K562 (cell line): ENCODE results near the gene CACNG3. TPM values are rescaled to one million over a fixed set of nuclear protein-coding genes. Genes with fewer than 3 reads are reported as not detected.

Experiments
- AFF4 ChIP-seq: sonication (generic); formaldehyde crosslinking; IDR thresholded peaks from 2 replicates; pipeline ENCODE4 v1.8.0; 2023; ENCODE audit warnings: mild to moderate bottlenecking, missing genetic modification reagents
- BMI1 ChIP-seq: fragments of 150-350 bp; IDR thresholded peaks from 2 replicates; pipeline ENCODE4 v1.6.1; 2014; ENCODE audit warnings: low read length
- MECOM ChIP-seq: fragments of 250-450 bp; sonication (Bioruptor Pico); IDR thresholded peaks from 2 replicates; pipeline ENCODE4 v1.8.0; 2022; ENCODE audit warnings: inconsistent platforms
- NCOA1 ChIP-seq: fragments of 450-650 bp; IDR thresholded peaks from 2 replicates; pipeline ENCODE4 v1.6.1; 2016; ENCODE audit warnings: low read depth
- NR4A1 ChIP-seq, 2 experiments: fragments of 250-450 bp in 1 of 2; fragments of 450-650 bp in 1 of 2; sonication (Bioruptor Pico) in 1 of 2; IDR thresholded peaks; 2 replicates each; pipeline versions ENCODE4 v1.4.0 to v1.6.1; 2016 to 2020; ENCODE audit warnings: mild to moderate bottlenecking in 2 of 2, missing compliant biosample characterization in 1 of 2, missing genetic modification characterization in 1 of 2, moderate library complexity in 1 of 2
- RBFOX2 ChIP-seq: fragments of 200-400 bp; formaldehyde crosslinking; IDR thresholded peaks from 2 replicates; pipeline ENCODE4 v1.6.1; 2017; ENCODE audit warnings: low read depth, mild to moderate bottlenecking, low read length, moderate library complexity
- RBM14 ChIP-seq: fragments of 200-400 bp; formaldehyde crosslinking; IDR thresholded peaks from 2 replicates; pipeline ENCODE4 v1.6.1; 2018; ENCODE audit warnings: low read depth, mild to moderate bottlenecking, low read length, moderate library complexity, borderline replicate concordance; ENCODE audit not compliant: insufficient read depth
- SNIP1 ChIP-seq: fragments of 450-650 bp; IDR thresholded peaks from 2 replicates; pipeline ENCODE4 v1.7.1; 2017; ENCODE audit warnings: low read depth, mild to moderate bottlenecking
- TCF3 ChIP-seq: sonication (generic); formaldehyde crosslinking; IDR thresholded peaks from 2 replicates; pipeline ENCODE4 v1.4.0; 2020; ENCODE audit warnings: mild to moderate bottlenecking, missing genetic modification reagents
- ZFX ChIP-seq: sonication (generic); formaldehyde crosslinking; IDR thresholded peaks from 2 replicates; pipeline ENCODE4 v1.8.0; 2022; ENCODE audit warnings: mild to moderate bottlenecking, missing genetic modification reagents, moderate library complexity
- ZNF12 ChIP-seq: sonication (generic); formaldehyde crosslinking; IDR thresholded peaks from 2 replicates; pipeline ENCODE4 v1.4.0; 2020; ENCODE audit warnings: mild to moderate bottlenecking, missing genetic modification reagents
- ZNF197 ChIP-seq: fragments of 200-800 bp; sonication (Bioruptor generic); IDR thresholded peaks from 2 replicates; pipeline ENCODE4 v1.6.1; 2016; ENCODE audit warnings: low read depth, missing genetic modification characterization, missing compliant biosample characterization
- ZNF224 ChIP-seq: sonication (generic); formaldehyde crosslinking; IDR thresholded peaks from 2 replicates; pipeline ENCODE4 v1.8.0; 2022; ENCODE audit warnings: mild to moderate bottlenecking, missing genetic modification reagents
- ZNF23 ChIP-seq: fragments of 250-450 bp; sonication (Bioruptor Pico); IDR thresholded peaks from 2 replicates; pipeline ENCODE4 v1.4.0; 2020; ENCODE audit warnings: mild to moderate bottlenecking
- ZNF311 ChIP-seq: fragments of 250-450 bp; sonication (Bioruptor Pico); IDR thresholded peaks from 2 replicates; pipeline ENCODE4 v1.4.0; 2020; ENCODE audit warnings: mild to moderate bottlenecking, moderate library complexity
- ZNF584 ChIP-seq: fragments of 200-800 bp; sonication (Bioruptor generic); IDR thresholded peaks from 2 replicates; pipeline ENCODE4 v1.6.1; 2016; ENCODE audit warnings: low read depth, mild to moderate bottlenecking, missing genetic modification characterization, missing compliant biosample characterization
- polyA plus RNA-seq, 8 experiments: library from polyadenylated mRNA; depleted of rRNA in 4 of 8; stranded (reverse) in 5 of 8; unstranded in 3 of 8; fragments of >200 nt; fragmentation: Nextera tagmentation in 2 of 8; fragmentation: Illumina TruSeq in 1 of 8; extraction: Ambion mirVana in 2 of 8; extraction: Trizol in 1 of 8; gene quantifications; 2 replicates each; pipeline versions ENCODE4 v1.2.1 to v1.2.3, GENCODE V29; 2011 to 2014; ENCODE audit warnings: inconsistent platforms in 1 of 8, missing spikeins in 1 of 8
- total RNA-seq, 7 experiments: library from RNA; depleted of rRNA in 6 of 7; stranded (reverse); fragments of >200 nt in 6 of 7; fragmentation: Illumina TruSeq in 2 of 7; extraction: Trizol in 2 of 7; gene quantifications; 2 replicates each; pipeline versions ENCODE4 v1.2.1 to v1.2.3, GENCODE V29; 2011 to 2021; ENCODE audit warnings: low replicate concordance in 1 of 7
- TF ChIP-seq, protein P1 (sequence below): fragments of 450-650 bp; conservative IDR thresholded peaks from 2 replicates; pipeline ENCODE4 v1.6.1; 2016; ENCODE audit warnings: missing genetic modification characterization, low read depth, mild to moderate bottlenecking, missing compliant biosample characterization, moderate library complexity

CACNG3 gene
- total and polyA plus RNA-seq, 9 of the 15 experiments (the other 6 are each of a cell fraction or from before 2014, with no cell fraction given) = not detected

- TF ChIP-seq RBFOX2 (no peak), ZNF584 (peak; percentile 85; the same call in 1 of the 2 replicates), ZNF311 (0 out of 2 replicates have a peak, but pooled peaks have one; percentile 17), ZFX (CRISPR knock-in tag) (peak; percentile 28; the same call in 1 of the 2 replicates), RBM14 (no peak), BMI1 (no peak), ZNF197 (CRISPR knock-in tag) (peak; percentile 92), AFF4 (peak; percentile 50; the same call in 1 of the 2 replicates), NR4A1 (CRISPR knock-in tag; IDR thresholded peaks at IDR 0.05) (no peak), NR4A1 (tag; IDR thresholded peaks at IDR 0.05) (no peak), SNIP1 (no peak), ZNF12 (CRISPR knock-in tag) (peak; percentile 58; the same call in 1 of the 2 replicates), ZNF23 (CRISPR knock-in tag) (no peak), NCOA1 (peak; percentile 95), MECOM (CRISPR knock-in tag) (no peak), TCF3 (CRISPR knock-in tag) (0 out of 2 replicates have a peak, but pooled peaks have one; percentile 29), ZNF224 (CRISPR knock-in tag) (peak; percentile 76; the same call in 1 of the 2 replicates)
- TF ChIP-seq, protein P1, sequence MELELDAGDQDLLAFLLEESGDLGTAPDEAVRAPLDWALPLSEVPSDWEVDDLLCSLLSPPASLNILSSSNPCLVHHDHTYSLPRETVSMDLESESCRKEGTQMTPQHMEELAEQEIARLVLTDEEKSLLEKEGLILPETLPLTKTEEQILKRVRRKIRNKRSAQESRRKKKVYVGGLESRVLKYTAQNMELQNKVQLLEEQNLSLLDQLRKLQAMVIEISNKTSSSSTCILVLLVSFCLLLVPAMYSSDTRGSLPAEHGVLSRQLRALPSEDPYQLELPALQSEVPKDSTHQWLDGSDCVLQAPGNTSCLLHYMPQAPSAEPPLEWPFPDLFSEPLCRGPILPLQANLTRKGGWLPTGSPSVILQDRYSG (tag) = no peak
Measured at GRCh38 chr16:24255456-24256371, at the start of gene CACNG3 (continued).
